NK-92 (cell line): ENCODE measurements around the gene MYO1E.

ENCODE experiments used
- DNase-seq: peaks from one replicate; lab custom pipeline; 2025; ENCODE audit not compliant: unreplicated experiment; lab: John Stamatoyannopoulos, UW

MYO1E gene

GRCh38 chr15:59268852-59269407, 103.7 kb downstream of the MYO1E start:
- DNase-seq: no peak

GRCh38 chr15:59268168-59268851, 104.4 kb downstream of the MYO1E start:
- DNase-seq: no peak

- no peak for DNase-seq
Measured at GRCh38 chr15:59266028-59266427, 106.6 kb downstream of the MYO1E start.

- no peak for DNase-seq
Measured at GRCh38 chr15:59262316-59262715, 110.4 kb downstream of the MYO1E start.

- DNase-seq: no peak
Measured at GRCh38 chr15:59260090-59260489, 112.6 kb downstream of the MYO1E start.

- DNase-seq: no peak
Measured at GRCh38 chr15:59259137-59259943, 113.3 kb downstream of the MYO1E start.

GRCh38 chr15:59258317-59258716, 114.4 kb downstream of the MYO1E start:
- DNase-seq: no peak

- no peak for DNase-seq
Measured at GRCh38 chr15:59257140-59257539, 115.5 kb downstream of the MYO1E start.

- no peak for DNase-seq
Measured at GRCh38 chr15:59256482-59256881, 116.2 kb downstream of the MYO1E start.

GRCh38 chr15:59255680-59256336, 116.9 kb downstream of the MYO1E start:
- no peak for DNase-seq

- DNase-seq: no peak
Measured at GRCh38 chr15:59252137-59252536, 120.5 kb downstream of the MYO1E start.

GRCh38 chr15:59251001-59251845, 121.4 kb downstream of the MYO1E start:
- DNase-seq: no peak

- DNase-seq: no peak
Measured at GRCh38 chr15:59250249-59250648, 122.4 kb downstream of the MYO1E start.

GRCh38 chr15:59249816-59250215, 122.9 kb downstream of the MYO1E start:
- DNase-seq: no peak

GRCh38 chr15:59247364-59247763, 125.3 kb downstream of the MYO1E start:
- no peak for DNase-seq

- DNase-seq: no peak
Measured at GRCh38 chr15:59245559-59245958, 127.1 kb downstream of the MYO1E start.

- no peak for DNase-seq
Measured at GRCh38 chr15:59244337-59244736, 128.3 kb downstream of the MYO1E start.

GRCh38 chr15:59243622-59244021, 129.0 kb downstream of the MYO1E start:
- DNase-seq: no peak

- DNase-seq: no peak
Measured at GRCh38 chr15:59242649-59243048, 130.0 kb downstream of the MYO1E start.

GRCh38 chr15:59240036-59240435, 132.6 kb downstream of the MYO1E start:
- DNase-seq: no peak

- DNase-seq: no peak
Measured at GRCh38 chr15:59237924-59238331, 134.7 kb downstream of the MYO1E start.
